Measurements from ENCODE around the gene TAX1BP1.

Gene TAX1BP1

GRCh38 chr7:27802999-27803398 lies 63.0 kb downstream of the TAX1BP1 start:
- Histone ChIP-seq H4K5ac (ENCODE audit: low read length) (no peak overlapping the region), H3K9ac (ENCODE audit: low read length) (no peak overlapping the region), H3K18ac (ENCODE audit: low read length) (no peak overlapping the region), H3K56ac (ENCODE audit: low read length) (no peak overlapping the region), H3K36me3 (ENCODE audit: control insufficient read depth, insufficient read depth, low read length) (no peaks in the 10 kb centered on the region), H2BK15ac (replicated peaks; ENCODE audit: low read depth) (no peak overlapping the region), H3K79me1 (ENCODE audit: low read length) (no peaks in the 10 kb centered on the region), H2BK5ac (ENCODE audit: low read length) (no peak overlapping the region), H3K27ac (ENCODE audit: low read depth, low read length) (no peak overlapping the region), H3K4ac (ENCODE audit: low read depth, low read length) (no peak overlapping the region), H3K4me2 (ENCODE audit: low read length) (no peak overlapping the region), H3K27me3 (ENCODE audit: insufficient read depth, low read length, poor library complexity) (no peaks in the 10 kb centered on the region), H4K8ac (ENCODE audit: low read depth, low read length) (no peak overlapping the region), H3K4me3 (ENCODE audit: low read length) (no peak overlapping the region), H3K23ac (ENCODE audit: low read length) (no peak overlapping the region), H3K4me1 (ENCODE audit: control insufficient read depth, low read depth, low read length) (no peaks in the 10 kb centered on the region), H2AK5ac (ENCODE audit: low read length) (no peak overlapping the region), H2BK120ac (ENCODE audit: low read depth, low read length) (no peak overlapping the region), H3K79me2 (ENCODE audit: control insufficient read depth, insufficient read depth, low read length) (no peaks in the 10 kb centered on the region)
- 100% methylated on average over 1 of the region's 2 CpGs for WGBS (ENCODE audit: extremely low coverage, insufficient coverage, low lambda C conversion rate)
- DNase-seq: no peak

DNA sequence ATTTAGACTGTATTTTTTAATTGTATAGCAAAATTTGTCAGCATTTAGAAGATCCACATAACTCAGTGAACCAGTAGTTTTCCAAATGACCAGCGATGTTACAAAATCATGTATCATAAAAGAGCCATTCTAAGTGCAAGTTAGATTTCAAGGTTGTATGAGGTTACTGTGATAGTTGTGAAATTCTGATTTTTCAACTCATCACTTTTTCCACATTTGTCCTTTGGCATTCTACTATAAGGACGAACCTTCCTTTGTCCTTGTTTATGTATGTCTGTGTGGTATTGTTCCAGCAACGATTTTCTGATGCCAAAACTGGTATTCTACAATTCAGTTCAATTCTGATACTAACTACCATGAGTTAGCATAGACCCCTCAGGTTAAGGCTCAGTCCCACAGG lies 64.2 kb downstream of the TAX1BP1 start:
- H3K36me3 ChIP-seq (ENCODE audit: control insufficient read depth, insufficient read depth, low read length): no peaks in the 10 kb centered on the region
- no peaks in the 10 kb centered on the region for H3K4me1 ChIP-seq (ENCODE audit: control insufficient read depth, low read depth, low read length)
- no peak overlapping the region for H3K4ac ChIP-seq (ENCODE audit: low read depth, low read length)
- H3K18ac ChIP-seq (ENCODE audit: low read length): no peak overlapping the region
- no peak overlapping the region for H2BK5ac ChIP-seq (ENCODE audit: low read length)
- no peak overlapping the region for H3K27ac ChIP-seq (ENCODE audit: low read depth, low read length)
- no peaks in the 10 kb centered on the region for H3K27me3 ChIP-seq (ENCODE audit: insufficient read depth, low read length, poor library complexity)
- H2BK15ac ChIP-seq (replicated peaks; ENCODE audit: low read depth): no peak overlapping the region
- no peak overlapping the region for H2BK120ac ChIP-seq (ENCODE audit: low read depth, low read length)
- H2AK5ac ChIP-seq (ENCODE audit: low read length): no peak overlapping the region
- WGBS (ENCODE audit: extremely low coverage, insufficient coverage, low lambda C conversion rate): no CpG with 5 or more reads among the region's 3 CpGs
- H4K8ac ChIP-seq (ENCODE audit: low read depth, low read length): no peak overlapping the region
- H3K79me1 ChIP-seq (ENCODE audit: low read length): no peaks in the 10 kb centered on the region
- H4K5ac ChIP-seq (ENCODE audit: low read length): no peak overlapping the region
- H3K23ac ChIP-seq (ENCODE audit: low read length): no peak overlapping the region
- no peak overlapping the region for H3K9ac ChIP-seq (ENCODE audit: low read length)
- H3K4me3 ChIP-seq (ENCODE audit: low read length): no peak overlapping the region
- no peak for DNase-seq
- no peak overlapping the region for H3K4me2 ChIP-seq (ENCODE audit: low read length)
- H3K79me2 ChIP-seq (ENCODE audit: control insufficient read depth, insufficient read depth, low read length): no peaks in the 10 kb centered on the region
- H3K56ac ChIP-seq (ENCODE audit: low read length): no peak overlapping the region

GRCh38 chr7:27808626-27809025 lies 68.7 kb downstream of the TAX1BP1 start:
- Histone ChIP-seq H2BK120ac (ENCODE audit: low read depth, low read length) (no peak overlapping the region), H3K4me1 (ENCODE audit: control insufficient read depth, low read depth, low read length) (no peaks in the 10 kb centered on the region), H3K4me3 (ENCODE audit: low read length) (no peak overlapping the region), H2AK5ac (ENCODE audit: low read length) (no peak overlapping the region), H3K79me2 (ENCODE audit: control insufficient read depth, insufficient read depth, low read length) (no peaks in the 10 kb centered on the region), H4K5ac (ENCODE audit: low read length) (no peak overlapping the region), H3K56ac (ENCODE audit: low read length) (no peak overlapping the region), H3K36me3 (ENCODE audit: control insufficient read depth, insufficient read depth, low read length) (no peaks in the 10 kb centered on the region), H3K9ac (ENCODE audit: low read length) (no peak overlapping the region), H3K4ac (ENCODE audit: low read depth, low read length) (no peak overlapping the region), H3K79me1 (ENCODE audit: low read length) (no peaks in the 10 kb centered on the region), H3K27me3 (ENCODE audit: insufficient read depth, low read length, poor library complexity) (no peaks in the 10 kb centered on the region), H2BK15ac (replicated peaks; ENCODE audit: low read depth) (no peak overlapping the region), H2BK5ac (ENCODE audit: low read length) (no peak overlapping the region), H3K23ac (ENCODE audit: low read length) (no peak overlapping the region), H4K8ac (ENCODE audit: low read depth, low read length) (no peak overlapping the region), H3K18ac (ENCODE audit: low read length) (no peak overlapping the region), H3K27ac (ENCODE audit: low read depth, low read length) (no peak overlapping the region), H3K4me2 (ENCODE audit: low read length) (no peak overlapping the region)
- WGBS (ENCODE audit: extremely low coverage, insufficient coverage, low lambda C conversion rate): no CpG with 5 or more reads among the region's 2 CpGs
- no peak for DNase-seq

- Histone ChIP-seq H3K36me3 (ENCODE audit: control insufficient read depth, insufficient read depth, low read length) (no peaks in the 10 kb centered on the region), H4K8ac (ENCODE audit: low read depth, low read length) (no peak overlapping the region), H3K56ac (ENCODE audit: low read length) (no peak overlapping the region), H3K4me1 (ENCODE audit: control insufficient read depth, low read depth, low read length) (no peaks in the 10 kb centered on the region), H2BK120ac (ENCODE audit: low read depth, low read length) (no peak overlapping the region), H3K23ac (ENCODE audit: low read length) (no peak overlapping the region), H2BK5ac (ENCODE audit: low read length) (no peak overlapping the region), H4K5ac (ENCODE audit: low read length) (no peak overlapping the region), H3K4ac (ENCODE audit: low read depth, low read length) (no peak overlapping the region), H3K27ac (ENCODE audit: low read depth, low read length) (no peak overlapping the region), H2BK15ac (replicated peaks; ENCODE audit: low read depth) (no peak overlapping the region), H3K18ac (ENCODE audit: low read length) (no peak overlapping the region), H3K4me3 (ENCODE audit: low read length) (no peak overlapping the region), H3K79me1 (ENCODE audit: low read length) (no peaks in the 10 kb centered on the region), H3K27me3 (ENCODE audit: insufficient read depth, low read length, poor library complexity) (no peaks in the 10 kb centered on the region), H3K4me2 (ENCODE audit: low read length) (no peak overlapping the region), H3K9ac (ENCODE audit: low read length) (no peak overlapping the region), H2AK5ac (ENCODE audit: low read length) (no peak overlapping the region), H3K79me2 (ENCODE audit: control insufficient read depth, insufficient read depth, low read length) (no peaks in the 10 kb centered on the region)
- DNase-seq: no peak
- WGBS (ENCODE audit: extremely low coverage, insufficient coverage, low lambda C conversion rate): no CpG with 5 or more reads among the region's 4 CpGs
Observed at GRCh38 chr7:27810186-27810585, 70.2 kb downstream of the TAX1BP1 start.

GRCh38 chr7:27812706-27813105 lies 72.7 kb downstream of the TAX1BP1 start:
- Histone ChIP-seq H3K18ac (ENCODE audit: low read length) (no peak overlapping the region), H3K27ac (ENCODE audit: low read depth, low read length) (no peak overlapping the region), H2BK120ac (ENCODE audit: low read depth, low read length) (no peak overlapping the region), H2BK15ac (replicated peaks; ENCODE audit: low read depth) (no peak overlapping the region), H4K8ac (ENCODE audit: low read depth, low read length) (no peak overlapping the region), H3K27me3 (ENCODE audit: insufficient read depth, low read length, poor library complexity) (no peaks in the 10 kb centered on the region), H3K4me3 (ENCODE audit: low read length) (no peak overlapping the region), H3K4me2 (ENCODE audit: low read length) (no peak overlapping the region), H3K56ac (ENCODE audit: low read length) (no peak overlapping the region), H3K4me1 (ENCODE audit: control insufficient read depth, low read depth, low read length) (no peaks in the 10 kb centered on the region), H2BK5ac (ENCODE audit: low read length) (no peak overlapping the region), H3K9ac (ENCODE audit: low read length) (no peak overlapping the region), H3K23ac (ENCODE audit: low read length) (no peak overlapping the region), H3K4ac (ENCODE audit: low read depth, low read length) (no peak overlapping the region), H2AK5ac (ENCODE audit: low read length) (no peak overlapping the region), H3K79me2 (ENCODE audit: control insufficient read depth, insufficient read depth, low read length) (no peaks in the 10 kb centered on the region), H4K5ac (ENCODE audit: low read length) (no peak overlapping the region), H3K79me1 (ENCODE audit: low read length) (no peaks in the 10 kb centered on the region), H3K36me3 (ENCODE audit: control insufficient read depth, insufficient read depth, low read length) (no peaks in the 10 kb centered on the region)
- DNase-seq: no peak
- no CpG with 5 or more reads among the region's 2 CpGs for WGBS (ENCODE audit: extremely low coverage, insufficient coverage, low lambda C conversion rate)

- H3K27me3 ChIP-seq (ENCODE audit: insufficient read depth, low read length, poor library complexity): no peaks in the 10 kb centered on the region
Observed at GRCh38 chr7:27822245-27822644, 82.3 kb downstream of the TAX1BP1 start.

More at GRCh38 chr7:27822245-27822644, 82.3 kb downstream of the TAX1BP1 start:
- no peak overlapping the region for H3K4me2 ChIP-seq (ENCODE audit: low read length)
- H3K79me1 ChIP-seq (ENCODE audit: low read length): no peaks in the 10 kb centered on the region
- no peak overlapping the region for H3K27ac ChIP-seq (ENCODE audit: low read depth, low read length)
- H3K23ac ChIP-seq (ENCODE audit: low read length): no peak overlapping the region
- H3K18ac ChIP-seq (ENCODE audit: low read length): no peak overlapping the region
- H2BK120ac ChIP-seq (ENCODE audit: low read depth, low read length): no peak overlapping the region
- no peak overlapping the region for H3K56ac ChIP-seq (ENCODE audit: low read length)
- no peak overlapping the region for H3K9ac ChIP-seq (ENCODE audit: low read length)
- no CpG with 5 or more reads among the region's 2 CpGs for WGBS (ENCODE audit: extremely low coverage, insufficient coverage, low lambda C conversion rate)
- H3K4ac ChIP-seq (ENCODE audit: low read depth, low read length): no peak overlapping the region
- no peak overlapping the region for H2BK15ac ChIP-seq (replicated peaks; ENCODE audit: low read depth)
- no peak overlapping the region for H2AK5ac ChIP-seq (ENCODE audit: low read length)
- H3K4me1 ChIP-seq (ENCODE audit: control insufficient read depth, low read depth, low read length): no peaks in the 10 kb centered on the region
- H4K8ac ChIP-seq (ENCODE audit: low read depth, low read length): no peak overlapping the region
- H2BK5ac ChIP-seq (ENCODE audit: low read length): no peak overlapping the region
- H3K4me3 ChIP-seq (ENCODE audit: low read length): no peak overlapping the region
- no peaks in the 10 kb centered on the region for H3K79me2 ChIP-seq (ENCODE audit: control insufficient read depth, insufficient read depth, low read length)
- no peaks in the 10 kb centered on the region for H3K36me3 ChIP-seq (ENCODE audit: control insufficient read depth, insufficient read depth, low read length)
- no peak overlapping the region for H4K5ac ChIP-seq (ENCODE audit: low read length)
- DNase-seq: no peak

All from mesendoderm (in vitro differentiated cells).